WI38 (cell line): Measurements from ENCODE around the gene PIP5K1A.

ENCODE experiments used
- H3K4me3 ChIP-seq: 2 replicates; pipeline ENCODE4 v1.5.1; 2011; ENCODE audit warnings: low read depth, mild to moderate bottlenecking, control low read depth, low read length
- TF ChIP-seq, protein P1 (sequence below): IDR thresholded peaks from 2 replicates; pipeline ENCODE4 v1.5.1; 2012; ENCODE audit warnings: low read depth, mild to moderate bottlenecking, control low read depth, low read length

Gene PIP5K1A

DNA sequence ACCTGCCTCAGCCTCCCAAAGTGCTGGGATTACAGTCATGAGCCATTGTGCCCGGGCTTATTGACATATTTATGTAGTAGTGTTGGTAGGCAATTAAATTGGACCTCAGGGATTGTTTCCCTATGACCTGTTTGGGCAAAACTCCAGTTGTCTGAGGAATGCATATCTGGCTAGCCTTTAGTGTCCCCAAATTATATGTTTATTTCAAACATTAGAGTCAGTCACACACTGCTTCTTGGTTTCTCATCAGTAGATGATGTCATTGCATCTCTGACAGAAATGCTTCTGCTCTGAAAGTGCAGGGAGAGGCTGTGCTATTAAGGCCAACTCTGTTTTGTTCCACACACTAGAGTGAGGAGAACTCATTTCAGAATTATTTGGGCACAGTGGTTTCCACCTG lies 12.5 kb downstream of the PIP5K1A start:
- TF ChIP-seq, protein P1, sequence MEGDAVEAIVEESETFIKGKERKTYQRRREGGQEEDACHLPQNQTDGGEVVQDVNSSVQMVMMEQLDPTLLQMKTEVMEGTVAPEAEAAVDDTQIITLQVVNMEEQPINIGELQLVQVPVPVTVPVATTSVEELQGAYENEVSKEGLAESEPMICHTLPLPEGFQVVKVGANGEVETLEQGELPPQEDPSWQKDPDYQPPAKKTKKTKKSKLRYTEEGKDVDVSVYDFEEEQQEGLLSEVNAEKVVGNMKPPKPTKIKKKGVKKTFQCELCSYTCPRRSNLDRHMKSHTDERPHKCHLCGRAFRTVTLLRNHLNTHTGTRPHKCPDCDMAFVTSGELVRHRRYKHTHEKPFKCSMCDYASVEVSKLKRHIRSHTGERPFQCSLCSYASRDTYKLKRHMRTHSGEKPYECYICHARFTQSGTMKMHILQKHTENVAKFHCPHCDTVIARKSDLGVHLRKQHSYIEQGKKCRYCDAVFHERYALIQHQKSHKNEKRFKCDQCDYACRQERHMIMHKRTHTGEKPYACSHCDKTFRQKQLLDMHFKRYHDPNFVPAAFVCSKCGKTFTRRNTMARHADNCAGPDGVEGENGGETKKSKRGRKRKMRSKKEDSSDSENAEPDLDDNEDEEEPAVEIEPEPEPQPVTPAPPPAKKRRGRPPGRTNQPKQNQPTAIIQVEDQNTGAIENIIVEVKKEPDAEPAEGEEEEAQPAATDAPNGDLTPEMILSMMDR = no peak
- H3K4me3 ChIP-seq = no peak overlapping the region

DNA sequence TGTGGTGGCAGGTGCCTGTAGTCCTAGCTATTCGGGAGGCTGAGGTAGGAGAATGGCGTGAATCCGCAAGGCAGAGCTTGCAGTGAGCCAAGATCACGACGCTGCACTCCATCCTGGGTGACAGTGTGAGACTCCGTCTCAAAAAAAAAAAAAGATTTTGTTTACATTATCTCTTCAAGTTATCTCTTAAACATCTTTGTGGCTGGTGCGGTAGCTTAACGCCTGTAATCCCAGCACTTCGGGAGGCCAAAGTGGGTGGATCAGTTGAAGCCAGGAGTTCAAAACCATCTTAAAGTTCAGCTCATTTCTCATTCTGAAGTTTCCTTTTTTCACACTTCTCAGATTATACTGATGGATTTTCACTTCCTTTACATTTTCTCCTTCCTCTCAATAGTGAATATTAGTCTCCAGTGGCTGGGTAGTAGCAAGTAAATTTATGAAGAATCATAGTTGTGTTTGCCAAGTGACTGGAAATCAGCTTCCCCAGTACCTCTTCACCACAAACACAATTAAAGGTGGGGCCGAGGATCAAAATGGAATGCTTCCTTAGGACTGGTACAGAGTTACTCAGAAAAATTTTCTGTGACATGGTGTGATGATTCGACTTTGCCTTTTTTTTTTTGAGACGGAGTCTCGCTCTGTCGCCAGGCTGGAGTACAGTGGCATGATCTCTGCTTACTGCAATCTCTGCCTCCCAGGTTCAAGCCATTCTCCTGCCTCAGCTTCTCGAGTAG lies 13.8 kb downstream of the PIP5K1A start:
- no peak overlapping the region for H3K4me3 ChIP-seq
- TF ChIP-seq, protein P1 = no peak

- TF ChIP-seq, protein P1 = no peak
- H3K4me3 ChIP-seq = no peak overlapping the region
Measured at GRCh38 chr1:151213560-151213959, 15.2 kb downstream of the PIP5K1A start.

- TF ChIP-seq, protein P1 = no peak
- no peak overlapping the region for H3K4me3 ChIP-seq
Measured at GRCh38 chr1:151221616-151222015, 23.3 kb downstream of the PIP5K1A start.

GRCh38 chr1:151222130-151222529 lies 23.8 kb downstream of the PIP5K1A start:
- TF ChIP-seq, protein P1 = no peak
- no peak overlapping the region for H3K4me3 ChIP-seq

GRCh38 chr1:151235235-151235634 lies 36.9 kb downstream of the PIP5K1A start:
- TF ChIP-seq, protein P1 = no peak
- H3K4me3 ChIP-seq = no peak overlapping the region

GRCh38 chr1:151237678-151238466 lies 39.5 kb downstream of the PIP5K1A start:
- H3K4me3 ChIP-seq = no peak overlapping the region
- TF ChIP-seq, protein P1 = no peak
